HCT116 (cell line): ENCODE measurements around the gene TPK1.

Experiments
- EZH2 ChIP-seq: fragments of 200-600 bp; sonication (generic); IDR thresholded peaks from 2 replicates; pipeline ENCODE4 v1.6.1; 2017; ENCODE audit warnings: antibody characterized with exemption, mixed run types
- FOSL1 ChIP-seq: IDR thresholded peaks from 2 replicates; pipeline ENCODE4 v1.6.1; 2012; ENCODE audit warnings: low read depth
- JUND ChIP-seq: IDR thresholded peaks from 2 replicates; pipeline ENCODE4 v1.6.1; 2012
- POLR2A ChIP-seq: IDR thresholded peaks from 2 replicates; pipeline ENCODE4 v1.7.0; 2011; ENCODE audit warnings: borderline replicate concordance; ENCODE audit not compliant: insufficient read depth, insufficient read length; ENCODE audit errors: extremely low read depth
- SIN3A ChIP-seq: IDR thresholded peaks from 2 replicates; pipeline ENCODE4 v1.6.1; 2012; ENCODE audit warnings: low read depth
- YY1 ChIP-seq: IDR thresholded peaks from 2 replicates; pipeline ENCODE4 v1.6.1; 2011; ENCODE audit warnings: low read length, low read depth, moderate library complexity, mild to moderate bottlenecking; ENCODE audit not compliant: insufficient replicate concordance; ENCODE audit errors: extremely low read depth
- ZBTB33 ChIP-seq: IDR thresholded peaks from 2 replicates; pipeline ENCODE4 v1.6.1; 2011; ENCODE audit warnings: mild to moderate bottlenecking, low read length, moderate library complexity; ENCODE audit not compliant: insufficient replicate concordance; ENCODE audit errors: extremely low read depth
- ZNF274 ChIP-seq: fragments of 200-500 bp; sonication (Bioruptor generic); IDR thresholded peaks from 2 replicates; pipeline ENCODE4 v1.6.1; 2014; ENCODE audit warnings: mild to moderate bottlenecking, low read depth, low read length, inconsistent platforms
- TF ChIP-seq, protein P1 (sequence below), 3 experiments: fragments of 200-600 bp in 1 of 3; sonication (generic) in 1 of 3; IDR thresholded peaks in 2 of 3; conservative IDR thresholded peaks in 1 of 3; 2 replicates each; pipeline ENCODE4 v1.5.1; 2012 to 2017; ENCODE audit warnings: low read depth in 2 of 3, low read length in 2 of 3, antibody characterized with exemption in 1 of 3, borderline replicate concordance in 1 of 3, control low read depth in 1 of 3, mild to moderate bottlenecking in 1 of 3, mixed read lengths in 1 of 3, mixed run types in 1 of 3, moderate library complexity in 1 of 3; ENCODE audit not compliant: insufficient read depth in 1 of 3
- TF ChIP-seq, protein P2 (sequence below): IDR thresholded peaks from 2 replicates; pipeline ENCODE4 v1.6.1; 2012

DNA sequence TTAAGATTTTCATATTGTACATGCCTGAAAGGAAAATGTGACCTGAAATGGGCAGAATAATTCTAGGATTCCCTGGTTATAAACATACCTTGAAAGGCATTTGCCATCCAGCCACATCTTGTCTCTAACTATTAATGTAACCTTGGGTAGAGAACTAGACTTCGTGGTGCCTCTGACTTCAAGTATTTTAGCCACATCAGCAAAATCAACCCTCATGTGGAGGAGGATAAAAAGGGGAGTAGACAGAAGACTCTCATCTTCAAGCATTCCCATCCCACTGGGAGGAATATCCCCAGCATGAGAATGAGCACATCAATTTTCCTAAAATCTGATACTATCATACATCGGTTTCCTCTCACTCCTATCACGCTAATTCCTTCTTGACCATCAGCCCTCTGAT lies 267.6 kb downstream of the TPK1 start:
- TF ChIP-seq SIN3A: no peak
- no peak for TF ChIP-seq ZBTB33
- TF ChIP-seq, protein P1, sequence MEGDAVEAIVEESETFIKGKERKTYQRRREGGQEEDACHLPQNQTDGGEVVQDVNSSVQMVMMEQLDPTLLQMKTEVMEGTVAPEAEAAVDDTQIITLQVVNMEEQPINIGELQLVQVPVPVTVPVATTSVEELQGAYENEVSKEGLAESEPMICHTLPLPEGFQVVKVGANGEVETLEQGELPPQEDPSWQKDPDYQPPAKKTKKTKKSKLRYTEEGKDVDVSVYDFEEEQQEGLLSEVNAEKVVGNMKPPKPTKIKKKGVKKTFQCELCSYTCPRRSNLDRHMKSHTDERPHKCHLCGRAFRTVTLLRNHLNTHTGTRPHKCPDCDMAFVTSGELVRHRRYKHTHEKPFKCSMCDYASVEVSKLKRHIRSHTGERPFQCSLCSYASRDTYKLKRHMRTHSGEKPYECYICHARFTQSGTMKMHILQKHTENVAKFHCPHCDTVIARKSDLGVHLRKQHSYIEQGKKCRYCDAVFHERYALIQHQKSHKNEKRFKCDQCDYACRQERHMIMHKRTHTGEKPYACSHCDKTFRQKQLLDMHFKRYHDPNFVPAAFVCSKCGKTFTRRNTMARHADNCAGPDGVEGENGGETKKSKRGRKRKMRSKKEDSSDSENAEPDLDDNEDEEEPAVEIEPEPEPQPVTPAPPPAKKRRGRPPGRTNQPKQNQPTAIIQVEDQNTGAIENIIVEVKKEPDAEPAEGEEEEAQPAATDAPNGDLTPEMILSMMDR (IDR thresholded peaks at IDR 0.05 in 2 of 3, conservative IDR thresholded peaks at IDR 0.05 in 1 of 3; ENCODE audit: borderline replicate concordance in 1 of 3, insufficient read depth in 1 of 3, low read depth in 2 of 3, low read length in 2 of 3): no peak
- TF ChIP-seq, protein P2, sequence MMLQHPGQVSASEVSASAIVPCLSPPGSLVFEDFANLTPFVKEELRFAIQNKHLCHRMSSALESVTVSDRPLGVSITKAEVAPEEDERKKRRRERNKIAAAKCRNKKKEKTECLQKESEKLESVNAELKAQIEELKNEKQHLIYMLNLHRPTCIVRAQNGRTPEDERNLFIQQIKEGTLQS: no peak
- TF ChIP-seq ZNF274: no peak
- TF ChIP-seq YY1: no peak
- TF ChIP-seq FOSL1: no peak
- TF ChIP-seq POLR2A: no peak
- TF ChIP-seq EZH2: no peak
- no peak for TF ChIP-seq JUND
